ENCODE results near the gene PLEKHH1.

DNA sequence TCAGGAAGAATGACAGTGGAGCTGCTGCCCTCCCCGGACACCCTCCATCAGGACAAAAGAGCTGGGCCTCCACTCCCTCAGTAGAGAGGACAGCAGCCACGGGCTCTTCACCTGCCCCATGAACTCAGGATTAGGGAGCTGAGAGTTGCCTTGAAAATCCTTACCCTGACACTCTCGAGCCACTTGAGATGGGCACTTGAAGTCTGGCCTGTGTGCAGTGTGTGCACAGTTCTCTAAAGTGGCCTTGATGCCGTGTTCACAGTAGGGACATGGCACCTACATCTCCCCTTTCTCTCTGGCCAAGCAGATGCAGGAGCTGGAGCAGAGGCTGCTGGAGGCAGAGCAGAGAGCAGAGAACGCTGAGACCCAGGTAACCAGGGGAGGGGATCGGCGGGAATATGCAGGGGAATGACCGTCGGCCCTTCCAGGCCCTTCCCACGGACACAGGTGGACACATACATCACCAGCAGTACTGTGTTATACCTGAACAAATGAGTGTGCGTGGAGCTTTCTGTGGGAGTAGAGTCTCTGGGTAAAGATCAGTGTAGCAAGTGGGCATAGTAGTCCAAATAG is 22.5 kb downstream of the PLEKHH1 start:
- TF ChIP-seq, protein P1, sequence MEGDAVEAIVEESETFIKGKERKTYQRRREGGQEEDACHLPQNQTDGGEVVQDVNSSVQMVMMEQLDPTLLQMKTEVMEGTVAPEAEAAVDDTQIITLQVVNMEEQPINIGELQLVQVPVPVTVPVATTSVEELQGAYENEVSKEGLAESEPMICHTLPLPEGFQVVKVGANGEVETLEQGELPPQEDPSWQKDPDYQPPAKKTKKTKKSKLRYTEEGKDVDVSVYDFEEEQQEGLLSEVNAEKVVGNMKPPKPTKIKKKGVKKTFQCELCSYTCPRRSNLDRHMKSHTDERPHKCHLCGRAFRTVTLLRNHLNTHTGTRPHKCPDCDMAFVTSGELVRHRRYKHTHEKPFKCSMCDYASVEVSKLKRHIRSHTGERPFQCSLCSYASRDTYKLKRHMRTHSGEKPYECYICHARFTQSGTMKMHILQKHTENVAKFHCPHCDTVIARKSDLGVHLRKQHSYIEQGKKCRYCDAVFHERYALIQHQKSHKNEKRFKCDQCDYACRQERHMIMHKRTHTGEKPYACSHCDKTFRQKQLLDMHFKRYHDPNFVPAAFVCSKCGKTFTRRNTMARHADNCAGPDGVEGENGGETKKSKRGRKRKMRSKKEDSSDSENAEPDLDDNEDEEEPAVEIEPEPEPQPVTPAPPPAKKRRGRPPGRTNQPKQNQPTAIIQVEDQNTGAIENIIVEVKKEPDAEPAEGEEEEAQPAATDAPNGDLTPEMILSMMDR (IDR thresholded peaks at IDR 0.05; ENCODE audit: control extremely low read depth in 1 of 3, insufficient read depth in 1 of 3, low read depth in 1 of 3, low read length in 3 of 3), result no peak
- TF ChIP-seq BRCA1 (IDR thresholded peaks at IDR 0.05; ENCODE audit: low read depth, low read length), result no peak
- no peak for TF ChIP-seq SP4 (IDR thresholded peaks at IDR 0.05; ENCODE audit: low read length)
- TF ChIP-seq YY1 (IDR thresholded peaks at IDR 0.05; ENCODE audit: low read depth, low read length), result no peak
- no peak for TF ChIP-seq POLR2A (IDR thresholded peaks at IDR 0.05; ENCODE audit: control extremely low read depth in 1 of 2, low read depth in 2 of 2, low read length in 2 of 2)
- TF ChIP-seq ZNF274 (IDR thresholded peaks at IDR 0.05; ENCODE audit: borderline replicate concordance, extremely low read depth, low read length), result no peak
